Activated naive CD4-positive, alpha-beta T cell treated with anti-CD3 and anti-CD28 coated beads for 36 hours (primary cell): ENCODE results near the gene SASS6. TPM values are rescaled to one million over a fixed set of nuclear protein-coding genes. Genes with fewer than 3 reads are reported as not detected.

ENCODE experiments used
- CTCF ChIA-PET: fragments of 350-600 bp; sonication (Branson Sonifier 250); formaldehyde crosslinking; loops from one replicate; lab custom pipeline; 2021; ENCODE audit warnings: antibody characterized with exemption; lab: Charles Lee
- DNase-seq: peaks from one replicate; pipeline ENCODE4 v3.0.0-alpha.2; 2020
- H3K27ac Mint-ChIP-seq: one replicate; pipeline ENCODE4 v1.8.0; 2021; ENCODE audit warnings: mild to moderate bottlenecking, mixed read lengths
- H3K27me3 Mint-ChIP-seq: one replicate; pipeline ENCODE4 v1.8.0; 2021; ENCODE audit warnings: low read depth, mixed read lengths
- H3K36me3 Mint-ChIP-seq: one replicate; pipeline ENCODE4 v1.8.0; 2021; ENCODE audit warnings: low read depth, mixed read lengths
- H3K4me1 Mint-ChIP-seq: one replicate; pipeline ENCODE4 v1.8.0; 2021; ENCODE audit warnings: low read depth, mixed read lengths
- H3K4me3 Mint-ChIP-seq: one replicate; pipeline ENCODE4 v1.8.0; 2021; ENCODE audit warnings: mild to moderate bottlenecking, moderate library complexity, mixed read lengths
- H3K9me3 Mint-ChIP-seq: one replicate; pipeline ENCODE4 v1.8.0; 2021; ENCODE audit warnings: mixed read lengths
- intact Hi-C: fragments of 100-400 bp; cut with micrococcal nuclease; formaldehyde crosslinking; loops from one replicate; pipeline ENCODE4 v1.15.1; 2023
- total RNA-seq, 2 experiments: library from RNA; stranded (reverse); gene quantifications; one replicate each; pipeline ENCODE4 v1.2.3, GENCODE V29; 2021

SASS6 gene
- total RNA-seq, 2 experiments from 2014 or later: 8.2 TPM

GRCh38 chr1:100142343-100142742 lies 9.6 kb upstream of the SASS6 start:
- DNase-seq: no peak
- CTCF ChIA-PET: no interaction called here
- Mint-ChIP-seq H3K4me3 (no peak overlapping the region), H3K27ac (no peak overlapping the region), H3K27me3 (no peaks in the 10 kb centered on the region), H3K4me1 (peaks cover 4% of the 10 kb centered on the region), H3K9me3 (no peaks in the 10 kb centered on the region), H3K36me3 (peaks cover 25% of the 10 kb centered on the region)
- intact Hi-C loops: no loop called here

GRCh38 chr1:100141192-100141591 lies 8.5 kb upstream of the SASS6 start:
- no peak overlapping the region for H3K4me3 Mint-ChIP-seq
- DNase-seq: no peak
- CTCF ChIA-PET: interaction anchor here (1.3 kb wide), 1 partner anchor 319 kb away, joined by 4 read pairs; no protein-coding TSS in a partner anchor
- intact Hi-C loops: no loop called here
- H3K4me1 Mint-ChIP-seq: peaks cover 4% of the 10 kb centered on the region
- peaks cover 24% of the 10 kb centered on the region for H3K36me3 Mint-ChIP-seq
- H3K27ac Mint-ChIP-seq: no peak overlapping the region
- H3K27me3 Mint-ChIP-seq: no peaks in the 10 kb centered on the region
- no peaks in the 10 kb centered on the region for H3K9me3 Mint-ChIP-seq

GRCh38 chr1:100137602-100138001 lies 4.9 kb upstream of the SASS6 start:
- H3K4me3 Mint-ChIP-seq: no peak overlapping the region
- peaks cover 16% of the 10 kb centered on the region for H3K4me1 Mint-ChIP-seq
- DNase-seq: no peak
- no peak overlapping the region for H3K27ac Mint-ChIP-seq
- peaks cover 17% of the 10 kb centered on the region for H3K36me3 Mint-ChIP-seq
- CTCF ChIA-PET: interaction anchor here (0.6 kb wide), 1 partner anchor 162 kb away, joined by 3 read pairs; no protein-coding TSS in a partner anchor
- H3K27me3 Mint-ChIP-seq: no peaks in the 10 kb centered on the region
- no peaks in the 10 kb centered on the region for H3K9me3 Mint-ChIP-seq
- intact Hi-C loops: no loop called here

- CTCF ChIA-PET: interaction anchor here (0.7 kb wide), 2 partner anchors 41 to 322 kb away, joined by 3 to 4 read pairs; no protein-coding TSS in a partner anchor
- H3K4me3 Mint-ChIP-seq: peak overlapping the region; percentile 33
- peaks cover 29% of the 10 kb centered on the region for H3K4me1 Mint-ChIP-seq
- no peaks in the 10 kb centered on the region for H3K9me3 Mint-ChIP-seq
- no peaks in the 10 kb centered on the region for H3K27me3 Mint-ChIP-seq
- no peak overlapping the region for H3K27ac Mint-ChIP-seq
- H3K36me3 Mint-ChIP-seq: peaks cover 8% of the 10 kb centered on the region
- DNase-seq: no peak
- intact Hi-C loops: no loop called here
These were observed 2.1 kb upstream of the SASS6 start for GRCh38 chr1:100134872-100135271.

GRCh38 chr1:100131623-100132022 lies 1.1 kb downstream of the SASS6 start:
- Mint-ChIP-seq H3K27ac (no peak overlapping the region), H3K27me3 (no peaks in the 10 kb centered on the region), H3K9me3 (no peaks in the 10 kb centered on the region), H3K36me3 (peaks cover 3% of the 10 kb centered on the region), H3K4me1 (peaks cover 38% of the 10 kb centered on the region), H3K4me3 (peak overlapping the region; percentile 91)
- intact Hi-C loops: loop anchor here (1.0 to 2.0 kb wide), 3 partner anchors 85 to 765 kb away; partner anchors contain the start of genes AGL and SLC30A7
- CTCF ChIA-PET: no interaction called here
- DNase-seq: no peak

GRCh38 chr1:100130552-100131077 lies 2.1 kb downstream of the SASS6 start:
- Mint-ChIP-seq H3K4me1 (peaks cover 37% of the 10 kb centered on the region), H3K27ac (no peak overlapping the region), H3K36me3 (peaks cover 7% of the 10 kb centered on the region), H3K4me3 (no peak overlapping the region), H3K9me3 (no peaks in the 10 kb centered on the region), H3K27me3 (no peaks in the 10 kb centered on the region)
- intact Hi-C loops: no loop called here
- DNase-seq: no peak
- CTCF ChIA-PET: interaction anchor here (0.7 to 1.4 kb wide), 2 partner anchors 49 to 328 kb away, joined by 3 read pairs; no protein-coding TSS in a partner anchor

GRCh38 chr1:100127226-100127625 lies 5.5 kb downstream of the SASS6 start:
- Mint-ChIP-seq H3K27ac (no peak overlapping the region), H3K36me3 (peaks cover 8% of the 10 kb centered on the region), H3K27me3 (no peaks in the 10 kb centered on the region), H3K4me1 (peaks cover 26% of the 10 kb centered on the region), H3K4me3 (no peak overlapping the region), H3K9me3 (no peaks in the 10 kb centered on the region)
- CTCF ChIA-PET: no interaction called here
- DNase-seq: no peak
- intact Hi-C loops: no loop called here

- no peaks in the 10 kb centered on the region for H3K27me3 Mint-ChIP-seq
- DNase-seq: no peak
- no peaks in the 10 kb centered on the region for H3K9me3 Mint-ChIP-seq
- no peaks in the 10 kb centered on the region for H3K4me1 Mint-ChIP-seq
- no peak overlapping the region for H3K4me3 Mint-ChIP-seq
- intact Hi-C loops: no loop called here
- peaks cover 14% of the 10 kb centered on the region for H3K36me3 Mint-ChIP-seq
- CTCF ChIA-PET: no interaction called here
- H3K27ac Mint-ChIP-seq: no peak overlapping the region
These were observed 10.6 kb downstream of the SASS6 start for GRCh38 chr1:100122177-100122576.

GRCh38 chr1:100115524-100115923 lies 17.2 kb downstream of the SASS6 start:
- Mint-ChIP-seq H3K27me3 (no peaks in the 10 kb centered on the region), H3K27ac (no peak overlapping the region), H3K4me1 (peaks cover under 1% of the 10 kb centered on the region), H3K36me3 (peaks cover 17% of the 10 kb centered on the region), H3K4me3 (no peak overlapping the region), H3K9me3 (no peaks in the 10 kb centered on the region)
- no peak for DNase-seq
- CTCF ChIA-PET: no interaction called here
- intact Hi-C loops: no loop called here

GRCh38 chr1:100109554-100110066 lies 23.1 kb downstream of the SASS6 start:
- Mint-ChIP-seq H3K27me3 (no peaks in the 10 kb centered on the region), H3K4me1 (peaks cover 6% of the 10 kb centered on the region), H3K36me3 (peaks cover 18% of the 10 kb centered on the region), H3K9me3 (no peaks in the 10 kb centered on the region), H3K27ac (no peak overlapping the region), H3K4me3 (no peak overlapping the region)
- no peak for DNase-seq
- CTCF ChIA-PET: interaction anchor here (1.7 kb wide), 1 partner anchor 22 kb away, joined by 4 read pairs; no protein-coding TSS in a partner anchor
- intact Hi-C loops: no loop called here

GRCh38 chr1:100107696-100108095 lies 25.0 kb downstream of the SASS6 start:
- H3K4me1 Mint-ChIP-seq: peaks cover 6% of the 10 kb centered on the region
- H3K4me3 Mint-ChIP-seq: no peak overlapping the region
- no peak for DNase-seq
- intact Hi-C loops: no loop called here
- CTCF ChIA-PET: interaction anchor here (0.7 kb wide), 1 partner anchor 66 kb away, joined by 3 read pairs; no protein-coding TSS in a partner anchor
- H3K27ac Mint-ChIP-seq: no peak overlapping the region
- H3K27me3 Mint-ChIP-seq: no peaks in the 10 kb centered on the region
- peaks cover 23% of the 10 kb centered on the region for H3K36me3 Mint-ChIP-seq
- H3K9me3 Mint-ChIP-seq: no peaks in the 10 kb centered on the region

- H3K4me3 Mint-ChIP-seq: no peak overlapping the region
- CTCF ChIA-PET: no interaction called here
- H3K27ac Mint-ChIP-seq: no peak overlapping the region
- no peak for DNase-seq
- H3K9me3 Mint-ChIP-seq: no peaks in the 10 kb centered on the region
- peaks cover 46% of the 10 kb centered on the region for H3K36me3 Mint-ChIP-seq
- intact Hi-C loops: no loop called here
- H3K4me1 Mint-ChIP-seq: no peaks in the 10 kb centered on the region
- H3K27me3 Mint-ChIP-seq: no peaks in the 10 kb centered on the region
These were observed 31.2 kb downstream of the SASS6 start for GRCh38 chr1:100101564-100101963.

GRCh38 chr1:100100202-100100601 lies 32.5 kb downstream of the SASS6 start:
- Mint-ChIP-seq H3K9me3 (no peaks in the 10 kb centered on the region), H3K4me3 (no peak overlapping the region), H3K27ac (no peak overlapping the region), H3K36me3 (peaks cover 47% of the 10 kb centered on the region), H3K27me3 (no peaks in the 10 kb centered on the region), H3K4me1 (no peaks in the 10 kb centered on the region)
- intact Hi-C loops: no loop called here
- CTCF ChIA-PET: no interaction called here
- no peak for DNase-seq
